GM19099 (cell line): ENCODE data around the gene APOBEC3F.

Source experiments
- POLR2A ChIP-seq: IDR thresholded peaks from 3 replicates; pipeline ENCODE4 v1.6.1; 2011; ENCODE audit warnings: low read depth; ENCODE audit not compliant: insufficient read length; ENCODE audit errors: extremely low read depth

Gene APOBEC3F

DNA sequence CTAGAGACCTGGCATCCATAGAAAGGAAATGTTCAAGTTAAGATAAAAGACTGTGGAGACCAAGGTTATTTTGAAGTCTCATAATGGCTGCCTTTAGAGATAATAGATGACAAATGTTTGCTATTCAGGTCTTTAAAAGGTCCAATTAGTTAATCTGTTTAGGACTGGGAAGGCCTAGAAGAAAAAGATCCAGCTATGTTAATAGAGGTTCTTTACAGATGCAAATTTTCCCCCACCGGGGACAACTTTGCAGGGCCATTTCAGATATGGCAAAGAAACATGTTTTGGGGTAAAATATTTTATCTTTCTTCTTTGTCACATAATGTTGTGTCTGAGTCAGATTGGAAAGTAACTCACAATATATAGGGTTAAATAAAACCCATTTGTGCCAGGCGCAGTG, 33.3 kb downstream of the APOBEC3F start:
- no peak for TF ChIP-seq POLR2A

DNA sequence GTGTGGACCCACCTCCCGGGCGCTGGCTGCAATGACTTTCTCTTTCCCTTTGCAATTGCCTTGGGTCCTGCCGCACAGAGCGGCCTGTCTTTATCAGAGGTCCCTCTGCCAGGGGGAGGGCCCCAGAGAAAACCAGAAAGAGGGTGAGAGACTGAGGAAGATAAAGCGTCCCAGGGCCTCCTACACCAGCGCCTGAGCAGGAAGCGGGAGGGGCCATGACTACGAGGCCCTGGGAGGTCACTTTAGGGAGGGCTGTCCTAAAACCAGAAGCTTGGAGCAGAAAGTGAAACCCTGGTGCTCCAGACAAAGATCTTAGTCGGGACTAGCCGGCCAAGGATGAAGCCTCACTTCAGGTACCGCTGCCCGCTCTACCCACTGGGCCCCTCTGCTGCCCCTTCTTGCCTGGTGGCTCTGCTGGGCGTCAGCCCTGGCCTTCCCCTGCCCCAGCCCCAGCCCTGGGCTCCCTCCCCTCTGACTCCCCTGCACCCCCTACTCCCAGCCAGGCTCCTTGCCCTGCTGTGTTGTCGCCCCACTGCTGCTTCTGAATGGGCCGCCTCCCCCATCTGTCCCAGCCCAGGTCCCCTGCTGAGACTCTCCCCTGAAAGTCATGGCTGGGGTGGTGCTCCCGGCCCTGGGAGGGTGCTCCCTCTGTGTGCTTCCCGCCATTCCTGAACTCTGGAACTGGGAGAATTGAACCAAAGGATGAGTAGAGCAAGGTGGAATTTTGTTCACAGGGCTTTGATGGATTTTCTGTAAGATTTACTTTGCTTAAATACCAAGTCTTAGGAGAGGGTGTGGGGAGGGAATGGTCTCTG, 36.6 kb downstream of the APOBEC3F start, which contains the start of gene APOBEC3G:
Gene APOBEC3G (plus strand): TSS at position 250 of the 815 bp plus-strand sequence. CDS start 87 bp downstream, at position 337.
- TF ChIP-seq POLR2A: peak; percentile 50

DNA sequence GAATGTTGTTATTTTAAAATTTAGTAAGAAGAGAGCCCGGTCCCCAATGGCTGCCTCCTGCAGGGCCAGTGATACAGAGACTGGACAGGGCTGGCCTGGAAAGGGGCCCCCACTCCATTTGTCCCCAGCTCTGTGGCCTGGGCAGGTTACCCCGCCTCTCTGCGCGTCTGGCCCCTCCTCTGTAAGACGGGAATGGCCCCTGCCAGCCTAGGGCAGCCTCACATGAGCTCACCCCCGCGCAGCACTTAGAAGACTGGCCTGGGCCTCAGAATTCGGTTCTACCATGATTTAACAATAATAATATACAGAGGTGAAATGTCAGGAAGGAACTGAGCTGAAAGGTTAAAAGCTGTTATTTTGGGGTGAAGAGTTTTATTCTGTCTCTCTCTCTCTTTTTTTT, 37.7 kb downstream of the APOBEC3F start:
- no peak for TF ChIP-seq POLR2A

DNA sequence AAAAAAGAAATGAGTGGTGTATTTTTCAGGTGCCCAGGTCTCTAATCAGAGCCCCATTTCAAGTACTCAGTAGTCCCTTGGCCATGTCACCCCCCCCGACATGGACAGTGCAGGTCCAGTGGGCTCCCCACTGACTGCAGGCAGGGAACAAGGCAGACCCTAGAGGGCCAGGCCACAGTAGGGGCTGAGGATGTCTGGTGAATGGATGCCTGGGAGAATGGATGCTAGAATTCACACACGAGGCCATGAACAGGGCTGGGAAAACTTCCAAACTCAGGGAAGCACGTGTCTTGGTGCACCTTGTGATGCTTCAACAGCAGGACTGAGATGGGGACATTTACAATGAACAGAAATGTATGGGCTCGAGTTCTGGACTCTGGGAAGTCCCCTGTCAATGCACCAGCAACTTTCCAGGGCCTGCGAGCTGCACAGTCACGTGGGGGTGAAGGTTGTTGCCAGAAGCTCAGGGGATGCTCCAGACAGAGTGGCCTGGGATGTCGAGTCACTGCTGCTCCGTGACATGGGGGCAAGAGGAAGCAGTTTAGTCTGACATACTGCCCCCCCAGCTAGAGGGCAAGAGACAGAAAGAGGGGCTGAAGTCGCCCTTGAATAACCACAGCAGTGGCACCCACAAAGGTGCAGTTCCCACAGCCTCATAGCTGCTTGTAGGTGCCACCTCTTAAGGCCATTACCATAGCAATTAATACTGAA, 39.5 kb downstream of the APOBEC3F start:
- no peak for TF ChIP-seq POLR2A

DNA sequence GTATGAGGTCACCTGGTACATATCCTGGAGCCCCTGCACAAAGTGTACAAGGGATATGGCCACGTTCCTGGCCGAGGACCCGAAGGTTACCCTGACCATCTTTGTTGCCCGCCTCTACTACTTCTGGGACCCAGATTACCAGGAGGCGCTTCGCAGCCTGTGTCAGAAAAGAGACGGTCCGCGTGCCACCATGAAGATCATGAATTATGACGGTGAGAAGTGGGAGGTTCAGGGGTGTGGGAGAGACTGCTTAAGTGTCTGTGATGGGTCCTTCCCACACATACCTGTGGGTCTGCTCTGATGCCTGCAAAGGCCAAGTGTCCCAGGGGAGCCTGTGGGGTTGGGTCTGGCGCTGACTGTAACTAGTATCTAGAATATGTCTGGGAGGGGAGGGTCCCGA, 40.4 kb downstream of the APOBEC3F start:
- TF ChIP-seq POLR2A: no peak

DNA sequence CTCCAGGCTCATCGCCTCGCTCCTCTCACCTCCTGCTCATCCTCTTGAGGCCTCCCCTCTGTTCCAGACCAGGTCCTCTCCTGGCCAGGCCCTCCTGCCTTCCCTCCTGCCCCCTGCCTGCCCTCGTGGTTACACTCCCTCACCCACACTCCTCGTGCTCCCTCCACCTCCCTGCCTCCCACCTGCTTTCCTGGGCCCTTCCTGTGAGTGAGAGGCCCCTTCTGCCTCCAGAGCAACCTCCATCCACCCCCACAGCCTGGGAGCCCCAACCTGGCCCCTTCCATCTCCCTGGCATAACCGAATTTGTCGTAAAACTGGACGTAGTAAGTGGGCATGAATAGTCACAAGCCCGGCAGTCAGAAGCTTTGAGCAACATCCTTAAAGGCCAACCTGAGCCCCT, 40.9 kb downstream of the APOBEC3F start:
- no peak for TF ChIP-seq POLR2A

DNA sequence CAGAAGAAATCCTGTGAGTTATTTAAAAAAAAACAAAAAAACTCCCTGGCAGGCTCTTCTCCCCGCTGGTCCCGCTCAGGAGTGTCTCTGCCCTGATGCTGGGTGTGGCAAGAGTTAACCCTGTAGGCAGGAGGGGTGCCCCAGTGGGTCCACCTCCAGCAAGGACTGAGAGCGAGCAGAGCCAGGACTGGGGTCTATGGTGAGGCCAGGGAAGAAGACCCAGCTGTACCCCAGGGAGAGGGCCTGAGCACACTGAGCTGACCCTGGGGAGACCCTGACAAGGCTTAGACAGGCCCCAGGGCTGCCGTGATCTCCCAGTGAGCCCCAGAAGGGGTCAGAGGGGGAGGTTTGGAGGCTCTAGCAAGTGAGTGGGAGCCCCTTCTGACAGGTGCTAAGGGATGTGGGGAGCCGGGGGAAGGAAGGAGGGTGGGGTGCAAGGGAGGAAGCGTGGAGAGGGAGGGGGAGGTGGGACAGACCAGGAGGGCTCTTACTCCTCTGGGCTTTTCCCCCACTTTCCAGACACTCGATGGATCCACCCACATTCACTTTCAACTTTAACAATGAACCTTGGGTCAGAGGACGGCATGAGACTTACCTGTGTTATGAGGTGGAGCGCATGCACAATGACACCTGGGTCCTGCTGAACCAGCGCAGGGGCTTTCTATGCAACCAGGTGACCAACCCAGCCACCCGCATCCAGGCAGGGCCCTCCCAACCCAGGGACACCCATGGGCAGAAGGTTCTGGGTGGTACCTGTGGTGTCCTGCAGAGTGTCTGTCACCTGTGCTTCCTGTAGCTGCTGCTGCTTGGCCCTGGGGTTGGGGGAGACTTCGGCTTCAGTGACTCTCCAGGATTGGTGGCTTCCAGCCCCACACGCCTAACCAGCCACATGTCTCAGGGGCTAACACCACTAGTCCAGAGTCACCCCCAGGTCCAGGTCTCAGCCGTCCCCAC, 42.8 kb downstream of the APOBEC3F start:
- peak; percentile 9 for TF ChIP-seq POLR2A

DNA sequence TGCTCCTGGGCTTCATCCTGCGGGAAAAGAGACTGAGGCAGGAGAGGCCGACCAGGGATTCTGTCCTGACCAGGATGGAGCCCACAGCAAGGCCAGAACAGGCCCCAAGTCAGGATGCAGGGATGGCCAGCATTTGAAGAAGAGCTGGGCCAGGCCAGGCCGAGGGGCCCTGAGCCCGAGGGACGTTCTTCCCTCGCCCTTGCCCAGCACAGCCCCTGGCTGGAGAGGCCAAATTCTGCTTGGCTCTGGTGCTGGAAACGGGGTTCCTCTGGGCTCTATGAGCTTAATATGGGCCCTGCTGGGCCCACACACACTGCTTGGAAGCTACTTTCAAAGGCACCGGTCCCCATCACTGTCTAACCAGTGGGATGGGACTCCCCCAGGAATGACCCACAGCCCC, 44.0 kb downstream of the APOBEC3F start:
- TF ChIP-seq POLR2A: no peak

DNA sequence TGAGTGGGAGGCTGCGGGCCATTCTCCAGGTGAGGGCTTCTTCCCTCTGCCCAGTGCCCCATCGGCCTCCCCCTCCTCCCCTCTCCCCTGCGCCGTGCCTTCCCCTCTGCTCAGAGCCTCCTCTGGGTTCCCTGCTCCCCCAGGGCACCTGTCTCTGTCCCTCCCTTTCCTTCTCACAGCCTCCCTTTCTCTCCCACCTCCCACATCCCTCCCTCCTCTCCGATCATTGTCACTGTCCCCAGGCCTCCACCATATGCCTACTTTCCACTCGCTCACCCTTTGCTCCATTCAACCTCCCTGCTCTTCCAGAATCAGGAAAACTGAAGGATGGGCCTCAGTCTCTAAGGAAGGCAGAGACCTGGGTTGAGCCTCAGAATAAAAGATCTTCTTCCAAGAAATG, 46.4 kb downstream of the APOBEC3F start:
- TF ChIP-seq POLR2A: no peak

DNA sequence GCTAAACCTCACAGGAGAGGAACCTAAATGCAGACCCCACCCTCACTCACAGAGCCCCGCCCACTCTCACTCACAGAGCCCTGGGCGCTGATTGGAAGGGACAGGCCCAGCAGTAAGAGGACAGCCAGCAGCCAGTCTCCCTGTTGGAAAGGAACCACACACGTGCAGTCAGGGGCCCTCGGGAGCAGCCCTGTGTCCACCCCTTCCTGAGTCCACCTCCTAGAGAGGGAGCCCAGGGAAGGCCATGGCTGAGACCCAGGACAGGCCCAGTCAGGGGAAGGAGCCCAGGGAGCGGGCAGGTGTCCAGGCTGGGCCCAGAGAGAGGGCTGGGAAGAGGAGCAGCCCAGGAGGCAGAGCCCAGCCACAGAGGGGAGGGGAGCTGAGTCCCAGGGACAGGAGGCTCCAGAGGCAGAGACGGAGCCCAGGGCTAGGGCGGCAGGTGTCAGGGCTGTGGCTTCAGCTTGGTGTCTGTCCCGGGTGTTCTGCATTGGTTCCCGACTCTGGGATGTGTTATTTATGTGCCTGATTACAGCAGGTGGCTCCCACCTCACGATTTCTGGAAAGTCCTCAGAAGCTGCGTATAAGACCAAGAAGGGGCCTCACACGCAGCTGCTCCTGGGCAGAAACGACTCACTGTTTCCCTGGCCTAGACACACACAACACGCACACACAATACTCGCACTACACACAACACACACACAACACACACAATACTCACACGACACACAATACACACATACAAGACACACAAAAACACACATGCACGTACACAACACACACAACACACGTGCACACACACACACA, 47.4 kb downstream of the APOBEC3F start:
- TF ChIP-seq POLR2A: no peak

DNA sequence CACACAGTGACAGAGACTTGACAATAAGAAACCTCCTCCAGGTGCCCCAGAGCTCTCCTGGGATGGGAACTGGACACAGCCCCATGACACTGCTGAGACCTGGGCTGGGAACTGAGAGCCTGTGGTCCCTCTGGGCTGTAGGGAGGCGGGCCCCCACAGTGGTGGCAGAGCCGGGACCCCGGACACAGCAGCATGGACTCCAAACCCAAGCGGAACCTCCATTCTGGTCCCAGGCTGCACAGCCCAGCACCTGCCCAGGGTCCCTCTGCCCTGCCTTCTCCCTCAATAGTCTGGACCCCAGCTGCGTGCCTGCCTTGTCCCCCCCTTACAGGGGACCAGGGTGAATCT, 48.0 kb downstream of the APOBEC3F start:
- no peak for TF ChIP-seq POLR2A

DNA sequence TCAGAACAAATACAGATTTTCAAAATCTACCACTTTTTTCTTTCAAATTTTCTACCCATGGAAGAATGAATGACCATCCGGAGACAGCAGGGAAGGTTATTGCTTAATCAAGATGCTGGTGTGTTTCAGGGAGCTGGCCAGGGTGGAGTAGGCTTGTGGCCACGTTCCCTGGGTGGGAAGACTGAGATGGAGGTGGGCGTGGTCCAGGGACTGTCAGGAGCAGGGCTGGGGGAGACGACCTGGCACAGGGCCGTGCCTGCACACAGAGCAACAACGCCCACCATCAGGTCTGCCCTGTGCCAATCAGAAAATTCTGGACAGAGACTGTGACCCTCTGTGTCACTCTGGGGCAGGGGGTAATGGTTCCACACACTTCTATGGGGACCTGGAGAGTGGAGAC, 49.3 kb downstream of the APOBEC3F start:
- no peak for TF ChIP-seq POLR2A

DNA sequence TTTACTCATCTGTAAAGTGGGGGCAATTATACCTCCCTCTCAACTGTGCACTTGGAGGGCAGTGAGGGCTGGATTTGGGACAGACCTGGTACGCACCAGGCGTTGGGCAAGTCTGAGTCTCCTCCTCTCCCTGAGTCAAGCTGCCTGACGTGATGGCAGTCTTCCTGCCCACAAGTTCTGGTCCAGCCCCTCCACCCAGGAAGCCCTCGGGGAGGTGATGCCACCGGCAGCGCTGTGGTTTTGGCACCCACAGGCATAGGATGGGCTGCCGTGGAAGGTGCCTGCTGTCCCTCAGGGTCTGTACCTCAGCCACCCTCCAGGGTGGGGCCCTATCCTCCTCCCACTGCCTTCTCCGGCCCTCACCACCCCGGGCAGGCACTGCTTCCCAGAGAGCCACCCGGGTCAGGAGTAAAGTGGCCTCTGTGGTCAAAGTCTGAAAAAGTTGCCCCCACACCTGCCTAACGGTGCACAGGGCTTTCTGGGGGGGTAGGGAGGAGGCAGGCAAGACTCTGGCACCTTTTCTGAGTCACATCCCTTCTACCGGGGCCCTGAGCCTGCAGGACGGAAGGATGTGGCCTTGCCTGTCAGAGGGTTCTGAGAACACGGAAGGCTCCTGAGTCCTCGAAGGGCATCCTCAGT, 49.9 kb downstream of the APOBEC3F start:
- no peak for TF ChIP-seq POLR2A
